Endothelial cell (in vitro differentiated cells): ENCODE data around the gene DKKL1. TPM values are rescaled to one million over a fixed set of nuclear protein-coding genes. Genes with fewer than 3 reads are reported as not detected.

ENCODE experiments used
- DNase-seq: peaks from one replicate; pipeline ENCODE4 v3.0.0; 2021; ENCODE audit warnings: low spot score
- H3K27ac Mint-ChIP-seq: one replicate; pipeline ENCODE4 v1.8.0; 2021; ENCODE audit warnings: mixed read lengths, inconsistent platforms; ENCODE audit not compliant: unreplicated experiment
- H3K27me3 Mint-ChIP-seq: one replicate; pipeline ENCODE4 v1.8.0; 2021; ENCODE audit warnings: mild to moderate bottlenecking, moderate library complexity, mixed read lengths, inconsistent platforms; ENCODE audit not compliant: unreplicated experiment
- H3K36me3 Mint-ChIP-seq: one replicate; pipeline ENCODE4 v1.8.0; 2021; ENCODE audit warnings: mild to moderate bottlenecking, low read depth, mixed read lengths, inconsistent platforms; ENCODE audit not compliant: unreplicated experiment
- H3K4me1 Mint-ChIP-seq: one replicate; pipeline ENCODE4 v1.8.0; 2021; ENCODE audit warnings: mild to moderate bottlenecking, mixed read lengths, inconsistent platforms; ENCODE audit not compliant: unreplicated experiment
- H3K4me3 Mint-ChIP-seq: one replicate; pipeline ENCODE4 v1.8.0; 2021; ENCODE audit warnings: mild to moderate bottlenecking, mixed read lengths, inconsistent platforms; ENCODE audit not compliant: unreplicated experiment
- H3K9me3 Mint-ChIP-seq: one replicate; pipeline ENCODE4 v1.8.0; 2021; ENCODE audit warnings: mixed read lengths, inconsistent platforms; ENCODE audit not compliant: unreplicated experiment
- total RNA-seq: library from RNA; stranded (reverse); fragmentation: NEBNext Ultra II Directional; extraction: Animal tissue kit (Norgen Biotek cat#: 25700); gene quantifications from one replicate; pipeline ENCODE4 v1.2.1, GENCODE V29; 2021; ENCODE audit not compliant: unreplicated experiment
- TF ChIP-seq, protein P1 (sequence below): fragments of 200-600 bp; sonication (generic); IDR thresholded peaks from one replicate; pipeline ENCODE4 v1.5.0; 2021; ENCODE audit warnings: antibody characterized with exemption; ENCODE audit not compliant: unreplicated experiment

Gene DKKL1
- total RNA-seq, 1 donor from 2014 or later = 2.2 TPM

DNA sequence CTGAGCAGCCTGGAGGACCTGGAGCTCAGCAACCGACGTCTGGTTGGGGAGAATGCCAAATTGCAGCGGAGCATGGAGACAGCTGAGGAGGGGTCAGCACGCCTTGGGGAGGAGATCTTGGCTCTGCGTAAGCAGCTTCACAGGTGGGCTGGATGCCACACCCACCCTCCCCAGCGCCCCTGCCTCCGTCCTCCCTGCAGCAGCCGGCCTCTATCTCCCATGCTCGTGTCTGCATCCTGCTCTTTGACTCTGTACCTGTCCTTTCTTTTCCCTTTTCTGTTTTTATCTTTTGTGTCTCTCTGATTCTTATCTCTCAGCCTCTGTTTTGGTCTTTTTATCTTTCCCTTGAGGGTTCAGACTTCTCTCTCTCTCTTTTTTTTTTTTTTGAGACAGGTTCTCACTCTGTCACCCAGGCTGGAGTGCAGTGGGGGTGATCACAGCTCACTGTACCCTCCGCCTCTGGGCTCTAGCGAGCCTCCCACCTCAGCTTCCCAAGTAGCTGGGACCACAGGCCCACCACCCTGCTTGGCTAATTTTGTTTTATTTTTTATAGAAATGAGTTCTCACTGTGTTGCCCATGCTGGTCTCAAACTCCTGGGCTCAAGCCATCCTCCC is 34.4 kb downstream of the DKKL1 start:
- Mint-ChIP-seq H3K4me1 (peaks cover 7% of the 10 kb centered on the region), H3K36me3 (no peaks in the 10 kb centered on the region)
- TF ChIP-seq, protein P1, sequence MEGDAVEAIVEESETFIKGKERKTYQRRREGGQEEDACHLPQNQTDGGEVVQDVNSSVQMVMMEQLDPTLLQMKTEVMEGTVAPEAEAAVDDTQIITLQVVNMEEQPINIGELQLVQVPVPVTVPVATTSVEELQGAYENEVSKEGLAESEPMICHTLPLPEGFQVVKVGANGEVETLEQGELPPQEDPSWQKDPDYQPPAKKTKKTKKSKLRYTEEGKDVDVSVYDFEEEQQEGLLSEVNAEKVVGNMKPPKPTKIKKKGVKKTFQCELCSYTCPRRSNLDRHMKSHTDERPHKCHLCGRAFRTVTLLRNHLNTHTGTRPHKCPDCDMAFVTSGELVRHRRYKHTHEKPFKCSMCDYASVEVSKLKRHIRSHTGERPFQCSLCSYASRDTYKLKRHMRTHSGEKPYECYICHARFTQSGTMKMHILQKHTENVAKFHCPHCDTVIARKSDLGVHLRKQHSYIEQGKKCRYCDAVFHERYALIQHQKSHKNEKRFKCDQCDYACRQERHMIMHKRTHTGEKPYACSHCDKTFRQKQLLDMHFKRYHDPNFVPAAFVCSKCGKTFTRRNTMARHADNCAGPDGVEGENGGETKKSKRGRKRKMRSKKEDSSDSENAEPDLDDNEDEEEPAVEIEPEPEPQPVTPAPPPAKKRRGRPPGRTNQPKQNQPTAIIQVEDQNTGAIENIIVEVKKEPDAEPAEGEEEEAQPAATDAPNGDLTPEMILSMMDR = no peak

DNA sequence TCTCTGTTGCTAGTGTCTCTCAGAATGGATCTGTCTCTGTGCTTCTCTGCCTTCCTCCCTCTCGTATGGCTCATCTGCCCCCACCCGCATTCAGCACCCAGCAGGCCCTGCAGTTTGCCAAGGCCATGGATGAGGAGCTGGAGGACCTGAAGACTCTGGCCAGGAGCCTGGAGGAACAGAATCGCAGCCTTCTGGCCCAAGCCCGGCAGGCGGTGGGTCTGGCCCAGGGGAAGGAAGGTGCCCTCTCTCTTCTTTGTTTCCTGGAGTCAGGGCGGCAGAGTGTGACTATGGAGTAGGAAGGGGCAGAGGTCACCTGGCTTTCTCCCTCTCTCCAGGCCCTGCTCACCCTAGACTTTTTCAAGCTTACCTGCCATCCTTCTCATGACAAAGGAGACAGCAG is 35.3 kb downstream of the DKKL1 start:
- H3K4me1 Mint-ChIP-seq = peaks cover 14% of the 10 kb centered on the region
- H3K27ac Mint-ChIP-seq = no peak overlapping the region
- TF ChIP-seq, protein P1 = no peak
- H3K36me3 Mint-ChIP-seq = no peaks in the 10 kb centered on the region
- H3K9me3 Mint-ChIP-seq = no peaks in the 10 kb centered on the region
- peaks cover 12% of the 10 kb centered on the region for H3K27me3 Mint-ChIP-seq
- H3K4me3 Mint-ChIP-seq = no peak overlapping the region
- DNase-seq = no peak

More for the DNA sequence above, 34.4 kb downstream of the DKKL1 start:
- Mint-ChIP-seq H3K27ac (no peak overlapping the region), H3K4me3 (no peak overlapping the region), H3K27me3 (peaks cover 14% of the 10 kb centered on the region), H3K9me3 (no peaks in the 10 kb centered on the region)
- no peak for DNase-seq

DNA sequence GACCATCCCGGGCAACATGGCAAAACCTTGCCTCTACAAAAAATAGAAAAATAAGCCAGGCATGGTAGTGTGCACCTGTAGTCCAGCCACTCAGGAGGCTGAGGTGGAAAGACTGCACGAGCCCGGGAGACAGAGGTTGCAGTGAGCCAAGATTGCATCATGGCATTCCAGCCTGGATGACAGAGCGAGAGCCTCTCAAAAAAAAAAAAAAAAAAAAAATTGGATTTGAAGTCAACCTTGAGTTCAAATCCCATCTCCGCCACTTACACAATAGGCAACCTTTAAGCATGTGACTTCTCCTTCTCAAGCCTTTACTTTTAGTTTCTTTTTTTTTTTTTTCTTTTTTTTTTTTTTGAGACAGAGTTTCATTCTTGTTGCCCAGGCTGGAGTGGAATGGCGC is 36.4 kb downstream of the DKKL1 start:
- H3K27me3 Mint-ChIP-seq = peaks cover 9% of the 10 kb centered on the region
- no peak overlapping the region for H3K4me3 Mint-ChIP-seq
- no peak for DNase-seq
- H3K27ac Mint-ChIP-seq = no peak overlapping the region
- no peaks in the 10 kb centered on the region for H3K9me3 Mint-ChIP-seq
- no peaks in the 10 kb centered on the region for H3K36me3 Mint-ChIP-seq
- TF ChIP-seq, protein P1 = no peak
- H3K4me1 Mint-ChIP-seq = peaks cover 14% of the 10 kb centered on the region

DNA sequence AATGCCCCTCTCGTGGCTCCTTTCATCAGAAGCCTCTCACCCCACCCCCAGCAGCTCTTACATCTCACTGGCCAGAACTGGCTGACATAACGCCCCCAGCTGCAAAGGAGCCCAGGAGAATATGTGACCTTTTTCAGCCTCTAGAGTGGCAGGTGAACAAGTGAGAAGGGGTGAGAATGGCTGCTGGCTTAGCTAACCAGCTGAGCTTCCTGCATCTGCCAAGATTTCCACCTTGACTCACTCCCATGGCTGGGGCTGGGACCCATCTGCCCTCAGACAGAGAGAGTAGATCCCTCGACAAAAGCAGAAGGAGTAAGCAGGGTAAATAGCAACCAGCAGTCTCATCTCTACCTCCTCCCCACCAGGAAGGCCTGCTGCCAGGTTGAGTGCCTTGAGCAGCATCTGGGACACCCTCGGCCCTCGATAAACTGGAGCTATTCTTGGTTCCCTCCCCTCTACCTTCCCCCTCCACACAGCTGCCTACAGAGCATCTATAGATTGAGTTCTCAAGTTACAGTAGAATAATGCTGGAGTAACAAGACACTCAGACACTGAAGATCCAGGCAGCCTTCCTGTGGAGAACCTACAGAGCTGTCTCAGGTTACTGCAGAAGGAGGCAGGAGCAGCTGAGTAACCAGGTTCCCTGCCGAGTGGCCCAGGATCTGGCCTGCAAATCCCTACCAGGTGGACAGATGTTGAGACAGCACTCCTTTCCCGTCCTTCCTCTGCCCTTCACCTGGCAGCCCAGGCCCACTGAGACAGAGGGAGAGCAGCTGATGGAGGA is 39.9 kb downstream of the DKKL1 start:
- Mint-ChIP-seq H3K36me3 (no peaks in the 10 kb centered on the region), H3K27ac (no peak overlapping the region), H3K4me1 (peaks cover 15% of the 10 kb centered on the region), H3K9me3 (no peaks in the 10 kb centered on the region), H3K4me3 (no peak overlapping the region), H3K27me3 (peaks cover 6% of the 10 kb centered on the region)
- no peak for DNase-seq
- TF ChIP-seq, protein P1 = no peak

DNA sequence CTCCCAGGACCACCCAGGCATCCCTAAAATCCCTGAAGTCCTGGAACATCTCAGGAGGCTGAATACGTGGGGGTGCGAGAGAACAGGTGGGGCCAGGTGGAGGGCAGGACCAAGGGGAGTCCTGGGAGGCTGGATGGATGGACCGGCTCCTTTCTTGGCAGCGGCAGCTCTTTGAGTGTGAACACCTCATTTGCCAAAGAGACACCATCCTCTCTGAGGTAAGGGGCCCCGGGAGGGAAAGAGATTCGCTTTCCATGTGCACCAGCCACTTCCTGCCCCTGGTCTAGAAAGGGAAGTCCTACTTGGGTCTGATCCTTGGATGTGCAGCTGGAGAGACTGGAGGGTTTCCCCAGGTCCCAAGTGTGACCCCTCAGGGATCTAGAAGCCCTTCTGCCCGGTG is 43.4 kb downstream of the DKKL1 start:
- peaks cover 32% of the 10 kb centered on the region for H3K4me1 Mint-ChIP-seq
- H3K9me3 Mint-ChIP-seq = no peaks in the 10 kb centered on the region
- TF ChIP-seq, protein P1 = no peak
- DNase-seq = no peak
- H3K4me3 Mint-ChIP-seq = no peak overlapping the region
- no peak overlapping the region for H3K27ac Mint-ChIP-seq
- no peaks in the 10 kb centered on the region for H3K36me3 Mint-ChIP-seq
- peaks cover 10% of the 10 kb centered on the region for H3K27me3 Mint-ChIP-seq
